NCI-H748 (cell line): ENCODE data around the gene MTERF4.

ENCODE experiments used
- DNase-seq: peaks from one replicate; lab custom pipeline; 2025; ENCODE audit not compliant: unreplicated experiment; lab: John Stamatoyannopoulos, UW

The MTERF4 gene

GRCh38 chr2:241102239-241102803 lies at the start of gene MTERF4:
Gene MTERF4, minus strand, starts transcription at chr2:241102287. Its CDS starts 14 bp downstream, at chr2:241102273.
- peak; percentile 91 for DNase-seq

- no peak for DNase-seq
Observed at GRCh38 chr2:241150660-241151530, 48.8 kb upstream of the MTERF4 start.

GRCh38 chr2:241149925-241150659 lies 48.0 kb upstream of the MTERF4 start, which contains the start of gene PPP1R7:
Gene PPP1R7, plus strand, starts transcription at chr2:241150467. Its CDS starts 29 bp downstream, at chr2:241150496.
- DNase-seq, result peak; percentile 98

- no peak for DNase-seq
Observed at GRCh38 chr2:241149675-241149924, 47.5 kb upstream of the MTERF4 start.

GRCh38 chr2:241148891-241149674 lies 47.0 kb upstream of the MTERF4 start, which contains the start of gene PASK:
Gene PASK, minus strand, starts transcription at chr2:241149472. Its CDS starts 6,440 bp downstream, at chr2:241143032.
- peak; percentile 99 for DNase-seq

- peak; percentile 7 for DNase-seq
Observed at GRCh38 chr2:241148239-241148638, 46.2 kb upstream of the MTERF4 start.

- no peak for DNase-seq
Observed at GRCh38 chr2:241147336-241147735, 45.2 kb upstream of the MTERF4 start.

- DNase-seq, result no peak
Observed at GRCh38 chr2:241146286-241146685, 44.2 kb upstream of the MTERF4 start.

GRCh38 chr2:241142593-241142992 lies 40.5 kb upstream of the MTERF4 start:
- DNase-seq, result no peak

GRCh38 chr2:241142063-241142462 lies 40.0 kb upstream of the MTERF4 start:
- no peak for DNase-seq

GRCh38 chr2:241141214-241141770 lies 39.2 kb upstream of the MTERF4 start:
- no peak for DNase-seq

GRCh38 chr2:241140445-241140840 lies 38.4 kb upstream of the MTERF4 start:
- no peak for DNase-seq

- DNase-seq, result no peak
Observed at GRCh38 chr2:241139531-241140444, 37.7 kb upstream of the MTERF4 start.

GRCh38 chr2:241138471-241138870 lies 36.4 kb upstream of the MTERF4 start:
- no peak for DNase-seq

- DNase-seq, result no peak
Observed at GRCh38 chr2:241137276-241138190, 35.4 kb upstream of the MTERF4 start.

GRCh38 chr2:241136661-241137260 lies 34.7 kb upstream of the MTERF4 start:
- DNase-seq, result no peak

GRCh38 chr2:241136191-241136590 lies 34.1 kb upstream of the MTERF4 start:
- DNase-seq, result no peak

- DNase-seq, result no peak
Observed at GRCh38 chr2:241135737-241136136, 33.6 kb upstream of the MTERF4 start.
